Islet precursor cell (in vitro differentiated cells): ENCODE results near the gene HS3ST3B1.

ENCODE experiments used
- DNase-seq: peaks from one replicate; pipeline ENCODE4 v3.0.0-alpha.2; 2018

The HS3ST3B1 gene

DNA sequence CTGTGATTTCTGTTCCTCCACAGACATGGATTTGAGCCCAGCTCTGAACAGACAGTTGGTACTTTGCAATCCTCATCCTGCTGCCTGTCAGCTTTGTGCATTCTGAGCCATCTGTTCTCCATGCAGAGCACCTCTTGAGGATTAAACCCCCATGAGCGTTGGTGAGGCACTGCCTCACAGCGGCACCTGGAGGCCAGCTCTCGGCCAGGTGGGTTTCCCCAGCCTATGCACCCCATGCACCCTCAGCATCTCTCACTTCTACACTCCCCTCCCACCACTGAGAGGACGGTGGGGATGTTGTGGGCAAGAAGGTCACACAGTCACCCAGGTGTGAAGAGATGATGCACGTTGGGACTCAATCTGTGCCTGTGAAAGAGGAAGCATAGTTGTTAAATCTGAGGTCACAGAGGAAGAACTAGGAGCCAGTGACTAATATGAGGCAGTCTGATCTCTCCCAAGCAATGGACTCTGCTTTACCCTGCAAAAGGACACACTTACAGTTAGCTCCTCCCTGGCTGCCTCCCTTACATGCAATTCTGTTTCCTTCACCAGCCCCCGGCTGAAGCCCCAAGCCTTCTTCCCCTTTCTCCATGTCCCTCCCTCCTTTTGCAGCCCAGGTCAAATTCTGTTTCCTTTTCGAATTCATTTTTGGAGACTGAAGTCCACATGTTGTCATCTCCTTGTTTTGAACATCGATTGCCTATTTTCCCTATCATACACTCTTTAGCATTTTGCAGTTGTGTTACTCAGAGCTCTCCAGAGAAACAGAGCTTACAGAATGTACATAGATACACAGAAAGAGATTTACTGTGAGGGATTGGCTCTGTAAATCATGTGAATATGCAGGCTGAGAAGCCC, 58.5 kb downstream of the HS3ST3B1 start:
- no peak for DNase-seq

DNA sequence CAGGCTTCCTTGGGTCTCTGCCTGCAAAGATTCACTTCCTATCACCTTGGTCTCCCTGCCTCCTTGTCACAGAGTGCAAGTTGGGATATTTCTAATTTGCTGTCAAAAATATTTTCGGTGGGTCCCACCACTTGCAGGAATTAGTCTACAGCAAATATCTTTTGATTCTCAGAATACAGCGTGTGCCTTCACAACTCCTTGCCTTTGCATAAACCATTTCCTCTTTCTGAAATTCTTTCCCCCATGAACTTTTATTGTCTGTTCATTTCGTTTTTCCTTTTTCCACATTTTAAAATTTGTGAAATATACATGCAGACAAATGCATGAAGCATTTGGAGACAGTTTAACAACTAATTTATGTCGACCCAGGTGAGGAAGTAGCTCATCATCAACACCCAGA, 60.0 kb downstream of the HS3ST3B1 start:
- no peak for DNase-seq

- no peak for DNase-seq
These were observed 60.6 kb downstream of the HS3ST3B1 start for GRCh38 chr17:14361470-14361869.

GRCh38 chr17:14361945-14362508, 61.1 kb downstream of the HS3ST3B1 start:
- DNase-seq: no peak

DNA sequence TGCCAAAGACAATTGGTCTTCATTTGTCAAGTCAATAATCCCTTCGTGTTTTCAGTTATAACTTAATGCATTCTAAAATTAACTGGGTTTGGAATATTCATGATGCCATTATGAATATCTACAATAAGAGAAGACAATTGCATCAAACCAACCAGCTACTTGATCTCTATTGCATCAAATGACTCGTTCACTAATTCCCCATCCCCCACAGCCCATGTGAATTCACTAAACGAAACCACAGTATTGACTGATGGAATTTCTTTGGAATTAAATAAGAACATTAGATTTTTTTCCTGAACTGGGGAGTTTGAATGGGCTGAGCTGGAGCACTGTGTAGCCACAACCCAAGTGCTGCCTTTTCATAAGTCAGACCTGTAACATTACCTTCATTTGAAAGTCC, 65.3 kb downstream of the HS3ST3B1 start:
- no peak for DNase-seq

- DNase-seq: no peak
These were observed 71.6 kb downstream of the HS3ST3B1 start for GRCh38 chr17:14372461-14372860.

- peak; percentile 67 for DNase-seq
These were observed 72.2 kb downstream of the HS3ST3B1 start for GRCh38 chr17:14372905-14373613.

- DNase-seq: no peak
These were observed 72.9 kb downstream of the HS3ST3B1 start for GRCh38 chr17:14373614-14374259.

DNA sequence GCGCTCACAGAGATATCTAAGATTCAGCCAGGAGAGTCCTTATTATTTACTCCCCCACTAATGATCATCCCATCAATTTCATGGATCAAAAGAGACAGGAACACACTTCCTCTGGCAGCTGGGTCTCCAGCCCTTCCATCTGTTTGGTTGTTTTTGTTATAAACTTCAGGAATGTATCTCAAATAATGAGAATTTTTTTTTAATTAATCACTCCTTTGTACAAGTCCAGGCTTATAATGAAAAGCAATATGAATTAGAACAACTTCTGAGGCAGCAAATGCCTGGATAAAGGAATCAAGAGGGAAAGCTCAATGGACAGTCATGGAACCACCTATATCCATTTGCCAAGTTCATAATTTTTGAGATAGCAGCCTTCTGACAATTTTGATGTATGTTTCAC, 73.4 kb downstream of the HS3ST3B1 start:
- DNase-seq: no peak

DNA sequence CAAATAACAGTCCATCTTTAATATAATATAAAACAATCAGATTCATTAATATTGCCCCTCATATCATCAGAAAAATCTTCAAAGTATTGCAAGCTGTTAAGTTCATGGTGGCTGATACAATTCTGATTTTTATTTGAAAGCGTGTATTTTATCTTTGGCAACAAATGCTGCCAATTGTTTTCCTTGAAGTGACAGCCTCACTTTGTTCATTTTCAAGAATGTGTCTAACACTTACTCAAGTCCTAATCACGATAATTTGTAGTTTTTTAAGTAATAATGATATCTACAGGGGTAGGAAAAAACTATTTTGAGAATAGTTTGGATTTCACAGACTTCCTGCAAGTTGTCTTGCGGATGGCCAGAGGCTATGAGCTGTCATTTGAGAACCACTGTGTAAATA, 75.8 kb downstream of the HS3ST3B1 start:
- no peak for DNase-seq

DNA sequence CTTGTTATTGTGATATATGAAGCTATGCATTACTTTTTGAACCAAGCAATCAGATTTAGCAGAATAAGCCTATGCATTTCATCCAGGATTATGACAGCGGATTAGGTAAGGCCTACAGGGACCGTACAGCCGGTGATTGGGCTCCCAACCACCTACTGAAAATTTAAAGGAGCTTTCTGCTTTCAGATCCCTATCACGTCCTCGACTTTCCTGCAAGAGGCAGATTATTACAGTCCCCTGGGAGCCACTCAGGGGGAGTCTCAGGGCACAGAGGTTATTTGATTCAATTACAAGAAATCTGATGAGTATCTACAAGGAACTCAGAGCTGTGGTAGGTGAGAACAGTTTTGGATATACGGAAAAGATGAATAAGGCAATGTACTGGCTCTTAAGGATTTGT, 80.7 kb downstream of the HS3ST3B1 start:
- DNase-seq: no peak

GRCh38 chr17:14387036-14387435, 86.2 kb downstream of the HS3ST3B1 start:
- DNase-seq: no peak

DNA sequence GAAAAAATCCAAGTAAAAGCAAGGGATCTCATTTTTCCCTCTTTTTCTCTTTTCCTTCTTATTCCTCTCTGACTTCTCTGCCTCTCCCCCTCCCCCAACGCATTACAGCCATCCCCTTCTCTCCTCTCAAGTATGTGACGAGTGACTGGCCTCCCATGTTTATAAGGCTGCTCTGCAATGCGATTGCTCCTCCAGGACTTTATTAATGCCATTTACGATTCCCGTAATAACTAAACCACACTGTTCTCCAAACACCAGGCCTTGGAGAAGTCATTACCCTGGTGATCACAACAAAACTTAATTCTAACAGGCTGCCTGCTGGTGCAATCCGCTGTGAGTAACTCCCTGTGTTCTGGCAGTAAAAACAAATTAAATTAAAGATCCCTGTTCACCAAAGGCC, 88.8 kb downstream of the HS3ST3B1 start:
- no peak for DNase-seq

DNA sequence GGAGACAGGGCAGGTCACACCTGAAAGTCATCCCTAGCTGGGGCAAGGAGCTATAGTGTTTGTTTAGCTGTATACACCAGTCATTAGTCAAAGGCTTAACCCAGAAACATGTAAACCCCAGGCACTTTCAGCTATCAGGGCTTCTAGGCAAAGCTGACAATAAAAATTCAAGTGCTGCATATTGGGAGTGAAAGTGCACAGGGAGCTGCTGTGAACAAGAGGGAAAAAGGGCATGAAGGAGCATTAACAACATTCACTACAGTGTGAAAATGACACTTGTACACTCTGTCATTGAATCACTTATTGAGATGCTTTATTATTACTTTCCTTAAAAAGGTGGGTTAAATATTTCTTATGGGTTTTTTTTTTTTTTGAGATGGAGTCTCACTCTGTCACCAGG, 92.8 kb downstream of the HS3ST3B1 start:
- DNase-seq: no peak

GRCh38 chr17:14395255-14395654, 94.4 kb downstream of the HS3ST3B1 start:
- DNase-seq: no peak

DNA sequence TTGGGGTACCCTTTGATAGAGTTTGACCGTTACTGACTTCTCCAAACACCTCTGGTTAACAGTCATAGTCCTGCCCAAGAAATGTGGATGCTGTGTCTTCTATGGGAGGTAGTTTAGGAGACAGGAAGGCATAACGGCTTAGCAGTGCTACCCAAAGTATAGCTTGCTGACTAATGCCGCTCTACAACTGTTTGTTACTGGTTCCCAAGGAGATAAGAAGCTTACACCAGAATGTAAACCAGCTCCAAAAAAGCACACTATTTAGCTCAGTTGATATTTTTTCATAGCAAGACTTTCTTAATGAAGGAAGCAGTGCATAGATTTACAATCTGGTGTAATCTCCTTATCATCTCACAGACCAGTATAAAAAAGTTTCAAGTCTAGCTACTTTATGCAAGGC, 95.7 kb downstream of the HS3ST3B1 start:
- DNase-seq: no peak

DNA sequence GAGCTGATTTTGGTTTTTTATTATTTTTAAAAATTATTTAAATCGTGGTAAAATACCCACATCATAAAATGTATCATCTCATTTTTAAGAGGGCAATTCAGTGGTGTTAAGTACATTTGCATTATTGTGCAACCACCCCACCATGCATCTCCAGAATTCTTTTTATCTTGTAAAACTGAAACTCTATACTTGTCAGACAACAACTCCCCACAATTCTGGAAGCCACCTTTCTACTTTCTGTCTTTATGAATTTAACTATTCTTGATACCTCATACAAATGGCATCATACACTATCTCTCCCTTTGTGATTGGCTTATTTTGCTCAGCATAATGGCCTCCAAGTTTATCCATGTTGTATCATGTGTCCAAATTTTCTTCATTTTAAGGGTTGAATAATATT, 97.9 kb downstream of the HS3ST3B1 start:
- DNase-seq: no peak
